HG02588 (cell line): ENCODE data around the gene RFX1.
A peak's percentile ranks its signal among the peaks of the same experiment; 100 is the strongest.

ENCODE experiments used
- ATAC-seq: cut with Tn5 transposase; IDR thresholded peaks from one replicate; pipeline ENCODE4 v1.9.1; 2021; ENCODE audit warnings: mild to moderate bottlenecking, moderate library complexity; ENCODE audit not compliant: unreplicated experiment

RFX1 gene

DNA sequence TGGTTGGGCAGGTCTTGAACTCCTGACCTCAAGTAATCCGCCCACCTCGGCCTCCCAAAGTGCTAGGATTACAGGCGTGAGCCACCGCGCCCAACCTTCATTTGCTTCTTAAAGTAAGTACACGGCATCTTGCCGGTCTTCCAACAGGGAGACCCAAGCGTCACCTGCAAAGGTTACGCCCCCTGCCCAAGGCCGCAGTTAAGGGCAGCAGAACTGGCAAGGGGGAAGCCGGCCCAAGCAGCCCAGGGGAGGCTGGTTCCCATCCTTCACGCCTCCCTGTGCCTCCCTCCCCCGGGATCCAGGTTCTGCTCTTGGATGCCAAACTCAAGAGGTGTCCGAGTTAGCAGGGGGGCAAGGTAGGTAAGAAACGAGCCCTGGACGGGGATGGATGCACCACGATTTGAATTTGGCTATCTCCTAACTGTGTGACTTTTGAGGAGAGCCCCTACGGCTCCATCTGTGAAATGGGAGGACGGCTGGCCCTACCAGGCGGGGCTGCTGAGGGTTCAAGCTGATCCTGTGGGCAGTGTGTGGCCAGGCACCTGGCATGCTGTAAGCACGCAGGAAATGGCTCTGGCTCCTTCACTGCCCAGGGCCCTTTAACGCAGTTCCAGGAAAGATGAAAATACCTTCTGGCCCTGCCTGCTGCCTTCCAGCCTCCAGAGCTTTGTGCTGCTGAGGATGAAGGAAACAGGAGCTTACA is 9.0 kb downstream of the RFX1 start:
- ATAC-seq, result no peak

DNA sequence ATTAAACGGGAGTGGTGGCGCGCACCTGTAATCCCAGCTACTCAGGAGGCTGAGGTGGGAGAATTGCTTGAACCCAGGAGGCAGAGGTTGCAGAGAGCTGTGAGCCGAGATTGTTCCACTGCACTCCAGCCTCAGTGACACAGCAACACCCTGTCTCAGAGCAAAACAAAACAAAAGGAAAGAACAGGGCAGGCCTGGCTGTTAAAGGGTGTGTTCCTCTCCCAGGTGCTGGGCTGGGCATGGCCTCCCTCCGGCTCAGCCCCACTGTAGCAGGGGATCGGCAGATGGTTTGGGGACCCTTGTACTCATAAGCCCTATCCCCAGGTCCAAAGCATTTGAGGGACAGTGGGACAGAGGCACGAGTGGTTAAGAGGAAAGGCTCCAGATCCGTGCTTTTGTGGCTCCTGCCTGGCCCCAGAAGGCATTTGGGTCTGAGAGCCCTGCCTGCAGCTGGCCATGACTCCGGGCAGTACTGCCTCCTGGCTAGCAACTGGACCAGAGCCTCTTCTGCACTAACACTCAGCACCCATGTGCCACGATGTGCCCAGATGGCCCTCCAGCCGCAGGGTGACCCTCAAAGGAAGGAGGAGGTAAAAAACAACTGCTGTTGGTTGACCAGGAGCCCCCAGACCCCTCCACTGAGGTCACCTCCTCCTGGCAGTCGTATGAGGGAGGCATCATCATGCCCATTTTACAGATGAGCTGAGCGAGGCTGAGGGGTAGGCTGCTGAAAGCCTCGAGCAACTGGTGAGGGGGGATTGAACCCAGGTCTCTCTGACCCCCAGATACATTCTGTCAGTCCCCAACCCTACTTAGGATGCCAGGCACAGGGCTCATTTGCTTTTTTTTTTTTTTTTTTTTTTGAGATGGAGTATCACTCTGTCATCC is 10.0 kb downstream of the RFX1 start:
- no peak for ATAC-seq

DNA sequence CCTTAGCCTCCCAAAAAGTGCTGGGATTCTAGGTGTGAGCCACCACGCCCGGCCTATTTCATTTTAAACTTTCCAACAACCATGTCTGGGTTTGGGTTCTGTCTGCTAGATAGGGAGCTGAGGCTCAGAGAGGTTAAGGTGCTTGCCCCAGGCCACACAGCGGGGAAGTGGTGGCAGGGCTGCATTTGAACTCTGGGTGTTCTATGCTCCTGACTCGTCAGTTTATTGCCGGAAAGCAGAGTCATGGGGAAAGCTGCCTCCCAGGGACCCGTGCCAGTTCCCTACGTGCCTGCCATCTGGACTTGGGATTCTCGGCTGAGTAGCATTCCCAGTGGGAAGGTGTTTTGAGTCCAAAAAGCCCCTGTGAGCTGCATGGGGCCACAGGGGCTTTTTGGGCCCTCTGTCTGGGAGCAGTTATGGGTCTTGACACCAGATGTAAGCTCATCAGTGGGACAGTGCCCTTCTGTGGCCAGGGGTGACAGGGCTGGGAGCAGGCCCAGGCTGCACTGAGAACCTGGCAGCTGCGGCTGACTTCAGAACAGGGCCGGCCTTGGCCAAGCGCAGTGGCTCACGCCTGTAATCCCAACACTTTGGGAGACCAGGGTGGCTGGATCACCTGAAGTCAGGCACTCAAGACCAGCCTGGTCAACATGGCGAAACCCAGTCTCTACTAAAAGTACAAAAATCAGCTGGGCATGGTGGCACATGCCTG is 10.9 kb downstream of the RFX1 start:
- ATAC-seq, result no peak

DNA sequence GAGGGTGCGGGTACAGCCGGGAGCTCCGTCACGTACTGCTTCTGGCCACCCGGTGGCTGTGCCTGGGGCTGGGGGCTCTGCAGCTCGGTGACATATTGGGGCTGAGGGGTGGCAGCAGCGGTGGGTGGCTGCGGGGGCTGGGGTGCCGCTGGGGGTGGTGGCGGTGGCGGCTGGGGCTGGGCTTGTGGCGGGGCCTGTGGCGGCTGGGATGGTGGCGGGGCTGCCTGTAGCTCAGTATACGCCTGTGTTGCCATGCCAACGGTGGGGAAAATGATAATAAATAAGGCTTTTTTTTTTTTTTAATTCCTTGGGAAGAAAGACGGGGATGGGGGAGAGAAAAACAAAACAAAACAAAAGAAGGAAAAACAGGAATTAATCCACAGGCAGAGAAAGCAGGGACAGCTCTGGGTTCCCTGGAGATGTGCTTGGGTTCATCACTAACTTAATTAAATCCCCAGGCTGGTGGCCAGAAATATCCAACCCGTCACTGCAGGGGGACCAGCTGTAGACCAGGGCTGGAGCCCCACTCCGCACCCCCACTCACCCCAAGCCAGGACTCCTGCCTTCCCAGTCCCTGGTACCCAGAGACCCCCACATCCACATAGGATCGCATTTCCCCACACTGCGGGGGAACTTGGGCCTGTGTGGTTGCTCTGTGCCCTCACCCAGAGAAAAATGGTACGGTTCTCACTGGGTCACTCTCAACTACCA is 12.4 kb downstream of the RFX1 start:
- ATAC-seq, result no peak

DNA sequence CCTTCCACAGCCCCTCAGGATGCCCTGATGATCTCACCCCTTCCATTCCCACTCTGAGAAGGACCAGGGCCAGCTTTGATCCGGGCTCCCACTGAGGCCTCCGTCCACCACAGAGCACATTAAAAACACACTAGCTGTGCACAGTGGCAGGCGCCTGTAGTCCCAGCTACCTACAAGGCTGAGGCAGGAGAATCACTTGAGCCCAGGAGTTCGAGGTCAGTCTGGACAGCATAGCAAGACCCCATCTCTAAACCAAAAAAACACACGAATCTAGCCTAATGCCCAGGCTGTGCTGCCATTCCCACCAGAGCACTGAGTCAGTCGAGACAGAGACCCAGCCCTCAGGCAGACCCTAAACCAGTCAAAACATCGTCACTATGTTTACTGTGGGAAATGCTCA is 14.1 kb downstream of the RFX1 start:
- ATAC-seq, result no peak

DNA sequence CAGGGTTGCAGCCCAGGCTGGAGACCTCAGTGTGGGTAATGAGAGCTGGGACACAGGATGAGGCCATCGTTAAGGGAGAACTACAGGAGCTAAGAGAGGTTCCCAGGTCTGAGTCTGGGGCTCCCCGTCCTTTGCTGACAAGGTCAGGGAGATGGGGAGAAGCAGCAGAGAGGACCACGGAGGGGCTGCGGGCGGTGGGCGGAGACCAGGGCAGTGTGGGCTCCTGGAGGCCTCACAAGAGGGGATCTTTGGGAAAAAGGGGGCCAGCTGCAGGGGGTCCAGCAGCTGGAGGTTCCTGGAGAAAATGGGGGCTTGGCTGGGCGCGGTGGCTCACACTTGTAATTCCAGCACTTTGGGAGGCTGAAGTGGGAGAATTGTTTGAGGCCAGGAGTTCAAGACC is 16.0 kb downstream of the RFX1 start:
- no peak for ATAC-seq

DNA sequence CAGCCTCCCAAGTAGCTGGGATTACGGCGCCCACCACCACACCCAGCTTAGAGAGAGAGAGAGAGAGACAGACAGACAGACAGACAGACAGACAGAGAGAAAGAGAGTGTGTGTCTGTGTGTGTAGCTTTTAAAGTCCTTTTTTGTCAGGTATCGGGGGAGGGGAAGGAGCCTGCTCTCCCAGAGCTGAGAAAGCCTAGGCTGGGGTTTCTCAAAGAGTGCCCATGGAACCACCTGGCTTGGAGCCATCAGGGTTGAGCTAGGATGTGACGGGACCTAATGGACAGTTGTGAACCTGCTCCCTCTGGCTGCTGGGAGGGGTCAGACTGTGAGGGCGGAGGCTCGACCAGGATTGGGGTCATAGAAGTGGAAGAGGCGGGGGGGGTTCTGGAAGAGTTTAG is 16.6 kb downstream of the RFX1 start:
- ATAC-seq, result no peak

DNA sequence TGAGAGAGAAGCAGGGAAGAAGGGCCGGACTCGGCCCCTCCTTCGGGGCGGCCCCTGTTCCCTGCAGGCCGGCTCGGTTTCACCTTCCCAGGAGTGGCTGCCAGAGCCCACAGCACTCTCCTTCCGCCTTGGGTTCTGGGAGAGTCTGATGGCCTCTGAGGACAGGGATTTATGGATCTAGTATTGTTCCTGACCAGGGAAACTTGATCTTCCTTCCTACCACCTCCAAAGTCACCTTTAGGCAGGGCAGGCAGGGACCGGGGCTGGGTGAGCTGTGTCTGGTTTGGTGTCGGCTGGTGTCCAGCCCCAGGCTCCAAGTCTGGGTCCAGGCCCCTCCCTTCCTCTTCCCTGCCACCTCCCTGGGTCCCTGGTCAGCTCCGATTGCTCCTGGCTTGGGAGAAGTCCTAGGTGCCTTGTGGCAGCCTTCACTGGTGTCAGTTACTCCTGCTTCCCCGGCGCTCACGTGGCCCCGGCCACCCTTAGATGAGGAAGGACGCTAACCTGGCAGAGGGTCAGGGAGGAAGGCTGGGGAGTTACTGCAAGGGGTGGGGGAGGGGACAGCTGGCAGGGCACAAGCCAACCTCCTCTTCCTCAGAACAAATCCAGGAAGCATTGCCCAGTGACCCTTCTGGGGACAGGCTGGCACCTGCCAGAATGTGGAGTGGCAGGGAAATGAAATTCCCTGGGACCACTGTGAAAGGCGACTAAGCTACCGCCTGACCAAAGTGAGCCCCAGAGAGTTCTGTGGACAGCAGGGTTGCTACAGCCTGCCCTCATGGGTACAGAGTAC is 18.8 kb downstream of the RFX1 start:
- ATAC-seq, result no peak

DNA sequence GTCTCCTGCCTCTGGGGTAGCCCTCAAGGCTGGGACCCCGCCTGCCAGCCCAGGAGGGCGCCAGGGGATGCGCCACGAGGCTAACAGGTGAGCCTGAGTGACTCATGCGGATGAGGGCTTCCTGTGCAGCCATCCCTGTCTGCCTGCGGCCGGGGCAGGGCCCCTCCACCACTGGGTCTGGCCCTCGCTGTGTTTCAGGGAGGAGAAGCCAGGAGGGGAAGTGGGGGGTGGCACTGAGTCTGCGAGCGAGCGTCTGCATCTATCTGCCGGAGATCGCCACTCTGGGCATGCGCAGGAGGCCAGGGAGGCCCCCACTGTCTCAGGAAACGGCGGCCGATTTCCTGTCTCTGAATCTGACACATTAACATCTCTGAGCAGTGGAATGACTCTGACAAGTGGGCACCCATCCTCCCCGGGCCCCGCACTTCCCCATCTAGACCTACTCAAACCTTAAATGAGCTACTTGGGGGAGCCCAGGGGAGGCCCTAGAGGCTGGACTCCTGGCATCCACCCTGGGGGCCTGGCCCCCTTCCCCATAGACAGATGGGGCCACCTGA is 19.7 kb downstream of the RFX1 start:
- ATAC-seq, result peak; percentile 73

DNA sequence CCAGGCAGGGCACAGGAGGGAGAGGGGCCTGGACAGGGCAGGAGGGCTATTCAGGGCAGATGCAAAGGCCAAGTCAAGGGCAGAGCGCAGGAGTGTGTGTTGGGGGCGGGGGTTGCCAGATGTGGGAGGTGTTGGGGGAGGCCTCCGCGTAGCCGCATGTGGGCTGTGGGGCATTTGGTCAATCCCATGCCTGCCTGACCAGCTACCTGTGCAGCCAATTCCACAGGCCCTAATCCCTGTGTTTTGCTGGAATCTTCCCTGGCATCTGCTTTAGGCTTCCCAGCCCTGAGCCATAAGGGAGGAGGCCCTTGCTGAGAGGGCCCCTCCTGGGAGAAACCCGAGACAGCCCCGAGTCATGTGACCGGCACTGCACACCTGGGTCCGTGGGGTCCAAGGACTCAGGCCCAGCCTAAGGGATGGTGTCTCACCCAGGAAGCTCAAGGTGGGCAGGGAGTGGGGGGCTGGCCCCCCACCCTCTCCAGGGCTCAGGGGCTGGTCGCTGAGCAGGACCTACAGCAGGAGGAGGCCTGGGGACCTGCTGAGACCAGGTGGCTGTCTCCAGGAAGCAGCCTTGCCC is 20.3 kb downstream of the RFX1 start:
- ATAC-seq, result peak; percentile 25

DNA sequence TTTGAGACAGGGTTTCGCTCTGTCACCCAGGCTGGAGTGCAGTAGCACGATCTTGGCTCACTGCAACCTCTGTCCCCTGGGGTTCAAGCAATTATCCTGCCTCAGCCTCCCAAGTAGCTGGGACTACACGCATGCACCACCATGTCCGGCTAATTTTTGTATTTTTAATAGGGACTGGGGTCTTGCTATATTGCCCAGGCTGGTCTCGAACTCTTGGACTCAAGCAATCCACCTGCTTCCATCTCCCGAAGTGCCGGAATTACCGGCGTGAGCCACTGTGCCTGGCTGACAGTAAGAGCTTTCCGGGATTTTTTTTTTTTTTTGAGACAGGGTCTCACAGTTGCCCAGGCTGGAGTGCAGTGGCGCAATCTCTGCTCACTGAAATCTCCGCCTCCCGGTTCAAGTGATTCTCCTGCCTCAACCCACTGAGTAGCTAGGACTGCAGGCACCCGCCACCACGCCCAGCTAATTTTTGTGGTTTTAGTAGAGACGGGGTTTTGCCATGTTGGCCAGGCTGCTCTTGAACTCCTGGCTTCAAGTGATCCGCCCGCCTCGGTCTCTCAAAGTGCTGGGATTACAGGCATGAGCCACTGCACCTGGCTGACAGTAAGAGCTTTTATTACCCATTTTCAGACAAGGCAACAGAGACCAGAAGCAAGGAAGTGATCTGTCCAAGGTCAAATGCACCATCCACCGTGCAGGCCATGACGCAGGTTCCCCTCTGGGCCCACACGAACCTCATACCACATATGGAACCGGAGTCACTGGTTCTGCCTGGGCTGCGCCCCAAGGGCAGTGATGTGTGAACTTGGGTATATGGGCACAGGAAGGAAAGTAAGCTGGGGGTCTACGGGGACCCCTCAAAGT is 21.0 kb downstream of the RFX1 start:
- ATAC-seq, result no peak

DNA sequence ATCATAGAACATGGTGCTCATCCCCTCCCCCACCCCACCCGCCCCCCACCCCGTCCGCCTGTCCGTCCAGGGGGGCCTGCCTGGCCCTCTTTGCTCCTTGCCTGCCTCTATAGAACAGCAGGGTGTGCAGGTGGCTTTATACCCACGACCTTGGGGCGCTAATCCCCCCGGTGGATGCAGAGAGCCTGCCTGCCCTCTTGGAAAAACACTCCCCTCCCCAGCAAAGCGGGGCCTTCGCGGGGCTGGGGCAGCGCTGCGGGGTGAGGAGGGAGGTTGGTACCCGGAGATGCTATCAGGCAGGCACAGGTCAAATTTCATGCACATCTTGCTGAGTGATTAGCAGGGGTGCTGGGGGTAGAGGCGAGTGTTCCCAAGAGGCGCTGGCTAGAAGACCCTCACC is 21.9 kb downstream of the RFX1 start:
- ATAC-seq, result no peak

DNA sequence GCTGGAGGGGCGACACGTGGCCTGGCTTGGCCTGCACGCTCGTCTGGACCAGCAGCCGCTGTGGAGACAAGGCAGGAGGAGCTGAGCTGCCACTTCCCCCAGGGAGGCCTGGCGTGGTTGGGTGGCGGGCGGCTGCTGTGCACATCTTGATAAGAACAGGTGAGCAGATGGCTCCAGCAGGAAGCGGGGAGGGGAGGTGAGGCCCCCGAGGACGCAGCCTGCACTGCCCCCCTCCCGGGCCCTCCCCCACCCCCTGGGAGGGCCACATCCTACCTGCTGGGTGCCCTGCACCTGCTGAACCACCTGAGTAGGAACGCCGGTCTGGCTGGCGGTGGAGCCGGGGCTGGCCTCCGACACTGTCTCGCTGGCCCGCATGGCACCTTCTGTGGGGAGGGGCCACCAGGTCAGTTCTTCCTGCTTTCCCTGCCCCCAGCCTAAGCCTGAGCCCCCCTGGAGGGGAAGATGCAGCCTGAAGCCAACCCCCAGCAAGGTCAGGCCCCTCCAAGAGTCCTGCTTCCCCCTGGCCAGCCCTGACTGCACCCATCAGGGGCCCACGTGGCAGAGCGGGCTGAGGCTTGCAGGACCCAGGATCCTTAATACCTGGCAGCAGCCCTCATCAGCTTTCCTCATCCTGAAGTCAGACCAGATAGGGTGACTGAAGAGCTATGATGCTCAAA is 22.8 kb downstream of the RFX1 start:
- ATAC-seq, result no peak

DNA sequence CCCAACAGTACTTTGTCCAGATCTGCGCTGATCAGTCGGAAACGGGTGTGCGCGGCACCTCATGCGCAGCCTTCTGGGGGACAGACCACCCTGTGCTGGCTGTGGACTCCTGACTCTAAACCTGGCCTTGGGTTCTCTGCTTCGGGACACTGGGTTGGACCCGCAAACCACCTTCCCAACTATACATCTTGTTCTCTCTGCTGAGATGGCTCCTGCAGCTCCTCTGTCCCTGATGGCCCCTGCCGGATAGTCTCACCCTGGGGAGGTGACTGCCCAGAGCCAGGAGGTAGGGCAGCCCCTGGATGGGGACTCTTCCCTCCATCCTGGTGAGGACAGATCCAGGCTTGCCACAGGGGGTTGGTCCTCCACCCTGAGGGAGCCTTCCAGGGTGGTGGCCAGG is 23.3 kb downstream of the RFX1 start:
- ATAC-seq, result no peak

DNA sequence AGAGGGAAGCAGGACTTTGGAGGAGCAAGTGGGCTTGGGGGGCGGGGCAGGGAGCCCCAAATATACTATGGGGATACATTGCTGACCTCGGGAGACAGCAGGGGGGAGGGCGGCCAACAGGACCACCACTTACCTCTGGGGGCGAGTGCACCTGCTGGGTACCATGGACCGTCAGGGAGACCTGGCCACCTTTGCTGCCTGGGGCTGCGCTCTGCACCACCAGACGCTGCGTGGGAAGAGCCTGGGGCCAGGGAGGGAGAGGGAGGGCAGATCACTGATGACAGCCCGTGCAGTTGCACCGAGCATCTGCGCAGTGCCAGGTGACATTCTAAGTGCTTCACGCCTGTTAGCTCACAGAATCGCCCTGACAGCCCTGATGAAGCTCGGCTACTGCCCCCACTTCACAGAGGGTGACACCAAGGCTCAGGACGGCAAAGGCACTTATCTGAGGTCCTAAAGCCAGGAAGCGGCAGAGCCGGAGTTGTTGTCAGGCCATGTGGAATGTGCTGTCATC is 24.1 kb downstream of the RFX1 start:
- ATAC-seq, result no peak

DNA sequence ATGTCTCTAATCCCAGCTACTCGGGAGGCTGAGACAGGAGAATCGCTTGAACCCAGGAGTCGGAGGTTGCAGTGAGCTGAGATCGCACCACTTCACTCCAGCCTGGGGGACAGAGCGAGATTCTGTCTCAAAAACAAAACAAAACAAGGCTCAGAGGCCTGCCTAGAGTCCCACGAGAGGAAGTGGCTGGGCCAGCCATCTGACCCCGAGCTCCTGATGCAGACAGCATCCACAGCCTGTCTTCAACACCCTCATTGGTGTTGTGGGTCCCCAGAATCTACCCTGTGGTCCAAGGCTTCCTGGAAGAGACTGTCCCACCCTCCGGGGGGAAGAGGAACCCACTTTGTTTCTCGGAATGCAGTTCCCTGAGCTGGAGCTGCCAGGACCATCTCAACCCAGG is 24.7 kb downstream of the RFX1 start:
- no peak for ATAC-seq

DNA sequence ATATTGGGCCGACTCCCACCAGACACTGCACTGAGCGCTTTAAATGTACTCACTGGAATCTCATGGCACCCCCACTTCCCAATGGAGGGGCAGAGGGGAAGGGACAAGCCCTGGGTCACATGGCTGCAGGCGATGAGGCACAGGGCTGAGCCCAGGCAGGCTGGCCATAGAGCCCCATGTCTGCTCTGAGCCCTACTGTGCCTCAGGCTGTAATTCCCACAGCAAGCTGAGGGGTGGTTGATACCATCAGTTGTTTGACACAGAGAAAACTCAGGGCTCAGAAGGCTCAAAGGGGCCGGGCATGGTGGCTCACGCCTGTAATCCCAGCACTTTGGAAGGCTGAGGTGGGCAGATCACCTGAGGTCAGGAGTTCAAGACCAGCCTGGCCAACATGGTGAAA is 25.1 kb downstream of the RFX1 start:
- no peak for ATAC-seq

DNA sequence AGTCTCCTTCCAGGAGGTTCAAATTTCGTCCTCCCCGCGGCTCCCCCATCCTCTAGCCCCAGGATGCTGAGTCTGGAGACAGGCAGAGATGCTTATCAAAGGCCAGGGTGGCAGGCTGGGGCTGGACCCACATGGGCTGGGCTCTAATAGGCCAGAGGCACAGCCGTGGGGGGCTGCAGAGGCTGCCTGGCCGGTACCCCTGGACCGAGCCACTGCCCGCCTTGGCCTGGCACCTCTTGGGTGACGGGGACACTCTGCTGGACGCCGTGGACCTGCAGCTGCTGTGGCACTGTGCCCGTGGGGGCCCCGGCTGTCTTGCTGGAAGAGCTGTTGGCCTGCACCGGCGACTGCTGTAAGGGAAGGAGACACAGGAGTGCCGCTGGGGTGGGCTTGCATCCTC is 25.8 kb downstream of the RFX1 start:
- no peak for ATAC-seq
